Mesendoderm (in vitro differentiated cells): Measurements from ENCODE around the gene CRACR2A.
A peak's percentile ranks its signal among the peaks of the same experiment; 100 is the strongest.

Experiments
- DNase-seq: peaks from one replicate; pipeline ENCODE4 v3.0.0; 2013
- H2AK5ac ChIP-seq: 2 replicates; pipeline ENCODE4 v1.6.1; 2013; ENCODE audit warnings: low read length, inconsistent platforms
- H2BK120ac ChIP-seq: 2 replicates; pipeline ENCODE4 v1.6.1; 2013; ENCODE audit warnings: low read depth, mild to moderate bottlenecking, low read length, moderate library complexity, mixed read lengths
- H2BK15ac ChIP-seq: replicated peaks from 2 replicates; pipeline ENCODE4 v1.6.1; 2013; ENCODE audit warnings: low read depth, mild to moderate bottlenecking, moderate library complexity
- H2BK5ac ChIP-seq: 2 replicates; pipeline ENCODE4 v1.6.1; 2013; ENCODE audit warnings: low read length, inconsistent platforms
- H3K18ac ChIP-seq: 2 replicates; pipeline ENCODE4 v1.6.1; 2013; ENCODE audit warnings: mild to moderate bottlenecking, low read length, mixed read lengths
- H3K23ac ChIP-seq: one replicate; pipeline ENCODE4 v1.6.1; 2013; ENCODE audit warnings: low read length
- H3K27ac ChIP-seq: 2 replicates; pipeline ENCODE4 v1.5.1; 2013; ENCODE audit warnings: low read depth, mild to moderate bottlenecking, inconsistent platforms, low read length, moderate library complexity
- H3K27me3 ChIP-seq: 2 replicates; pipeline ENCODE4 v1.6.1; 2013; ENCODE audit warnings: low read length, control low read depth, mild to moderate bottlenecking, inconsistent platforms; ENCODE audit not compliant: insufficient read depth, poor library complexity
- H3K36me3 ChIP-seq: 2 replicates; pipeline ENCODE4 v1.6.1; 2013; ENCODE audit warnings: low read length, inconsistent platforms; ENCODE audit not compliant: control insufficient read depth, insufficient read depth
- H3K4ac ChIP-seq: one replicate; pipeline ENCODE4 v1.6.1; 2013; ENCODE audit warnings: low read depth, mild to moderate bottlenecking, low read length, moderate library complexity
- H3K4me1 ChIP-seq: 2 replicates; pipeline ENCODE4 v1.6.1; 2013; ENCODE audit warnings: low read depth, low read length, inconsistent platforms; ENCODE audit not compliant: control insufficient read depth
- H3K4me2 ChIP-seq: 2 replicates; pipeline ENCODE4 v1.6.1; 2013; ENCODE audit warnings: low read length
- H3K4me3 ChIP-seq: 2 replicates; pipeline ENCODE4 v1.5.1; 2013; ENCODE audit warnings: mild to moderate bottlenecking, low read length
- H3K56ac ChIP-seq: one replicate; pipeline ENCODE4 v1.6.1; 2013; ENCODE audit warnings: low read length
- H3K79me1 ChIP-seq: 2 replicates; pipeline ENCODE4 v1.6.1; 2013; ENCODE audit warnings: low read length, inconsistent platforms
- H3K79me2 ChIP-seq: 2 replicates; pipeline ENCODE4 v1.6.1; 2013; ENCODE audit warnings: mild to moderate bottlenecking, low read length; ENCODE audit not compliant: control insufficient read depth, insufficient read depth
- H3K9ac ChIP-seq: 2 replicates; pipeline ENCODE4 v1.6.1; 2013; ENCODE audit warnings: low read length, inconsistent platforms
- H4K5ac ChIP-seq: one replicate; pipeline ENCODE4 v1.6.1; 2013; ENCODE audit warnings: low read length
- H4K8ac ChIP-seq: one replicate; pipeline ENCODE4 v1.6.1; 2013; ENCODE audit warnings: low read depth, mild to moderate bottlenecking, control low read depth, low read length, moderate library complexity
- WGBS: extraction: QIAGEN DNeasy Blood & Tissue Kit; methylation state at CpG from one replicate; pipeline ENCODE4 v1.1.7; 2013; ENCODE audit warnings: low lambda C conversion rate, missing lambda C conversion rate; ENCODE audit not compliant: insufficient coverage; ENCODE audit errors: extremely low coverage; 5-methylcytosine and 5-hydroxymethylcytosine counted together

CRACR2A gene

DNA sequence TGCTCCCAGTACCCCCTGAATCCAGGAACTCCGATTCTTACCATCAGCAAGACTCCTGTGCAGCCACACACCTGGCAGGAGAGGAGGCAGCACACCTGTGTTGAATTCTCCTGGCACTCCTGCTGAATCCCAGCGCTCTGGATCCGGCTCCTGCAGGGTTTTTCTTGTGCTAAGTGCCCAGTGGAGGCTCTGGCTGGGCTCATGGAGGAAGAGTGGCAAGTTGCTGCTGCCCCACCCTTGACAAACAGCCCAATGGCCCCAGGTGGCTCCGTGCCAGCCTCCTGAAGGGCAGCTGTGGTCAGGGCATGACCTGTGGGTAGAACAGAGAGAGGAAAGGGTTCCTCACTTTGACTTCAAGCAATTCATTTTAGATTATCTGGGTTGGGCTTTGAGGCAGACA is 20.0 kb downstream of the CRACR2A start:
- no peak overlapping the region for H3K4me2 ChIP-seq
- H3K27me3 ChIP-seq, result no peaks in the 10 kb centered on the region
- H3K79me2 ChIP-seq, result no peaks in the 10 kb centered on the region
- no peak overlapping the region for H4K5ac ChIP-seq
- H2AK5ac ChIP-seq, result no peak overlapping the region
- H3K4me1 ChIP-seq, result peaks cover 2% of the 10 kb centered on the region
- no peak overlapping the region for H2BK15ac ChIP-seq
- H3K4ac ChIP-seq, result no peak overlapping the region
- H3K18ac ChIP-seq, result no peak overlapping the region
- no peaks in the 10 kb centered on the region for H3K36me3 ChIP-seq
- H3K27ac ChIP-seq, result no peak overlapping the region
- no peak overlapping the region for H3K56ac ChIP-seq
- no peak overlapping the region for H3K4me3 ChIP-seq
- no peak overlapping the region for H2BK5ac ChIP-seq
- no peak for DNase-seq
- no peak overlapping the region for H3K23ac ChIP-seq
- no peak overlapping the region for H3K9ac ChIP-seq
- H2BK120ac ChIP-seq, result no peak overlapping the region
- no peak overlapping the region for H4K8ac ChIP-seq
- no peaks in the 10 kb centered on the region for H3K79me1 ChIP-seq
- WGBS, result no CpG with 5 or more reads among the region's 4 CpGs

DNA sequence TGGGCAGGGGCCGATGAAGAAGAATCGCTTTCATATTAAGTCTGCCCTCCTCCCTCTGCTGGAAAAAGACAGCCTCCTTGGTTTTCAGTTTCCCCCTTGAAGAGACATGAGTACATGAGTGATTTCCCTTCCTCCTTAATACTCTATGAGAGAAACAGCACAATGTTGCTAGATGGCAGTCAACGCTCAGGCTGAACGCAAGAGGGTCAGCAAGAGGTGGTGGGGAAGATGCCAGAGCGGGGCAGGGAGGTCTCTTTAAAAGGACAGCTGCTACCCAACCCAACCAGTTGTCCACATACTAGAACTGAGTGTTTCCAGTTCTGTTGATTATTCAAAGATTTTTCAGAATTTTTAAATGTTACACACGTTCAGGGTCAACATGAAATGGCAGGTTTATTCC is 22.8 kb downstream of the CRACR2A start:
- Histone ChIP-seq H3K4ac (no peak overlapping the region), H3K4me2 (no peak overlapping the region), H4K5ac (no peak overlapping the region), H2BK120ac (no peak overlapping the region), H2BK5ac (no peak overlapping the region), H3K4me1 (peaks cover 2% of the 10 kb centered on the region), H3K4me3 (no peak overlapping the region), H3K9ac (no peak overlapping the region), H3K56ac (no peak overlapping the region), H3K27me3 (no peaks in the 10 kb centered on the region), H3K36me3 (no peaks in the 10 kb centered on the region), H2AK5ac (no peak overlapping the region), H2BK15ac (no peak overlapping the region), H3K79me1 (no peaks in the 10 kb centered on the region), H3K23ac (no peak overlapping the region), H4K8ac (no peak overlapping the region), H3K18ac (no peak overlapping the region), H3K27ac (no peak overlapping the region), H3K79me2 (no peaks in the 10 kb centered on the region)
- no CpG with 5 or more reads among the region's 6 CpGs for WGBS
- DNase-seq, result no peak

DNA sequence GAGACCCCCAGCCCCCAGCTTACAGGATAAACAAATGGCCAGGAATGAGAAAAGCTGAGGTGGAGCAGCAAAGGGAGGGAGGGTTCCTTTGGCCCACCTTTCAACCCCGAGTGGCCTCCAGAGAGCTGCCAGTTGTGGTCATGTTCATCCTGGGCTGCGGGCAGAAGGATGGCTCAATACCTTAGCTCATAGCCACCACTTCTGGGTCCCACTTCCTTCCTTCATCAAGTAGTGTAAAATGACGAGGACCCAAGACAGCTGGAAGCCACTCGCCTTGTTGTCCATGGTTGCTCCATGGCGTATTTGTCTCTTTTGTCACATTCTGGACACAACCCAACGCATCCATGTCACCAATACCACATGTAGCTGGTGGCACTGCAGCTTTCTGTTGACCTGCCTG is 24.2 kb downstream of the CRACR2A start:
- H2AK5ac ChIP-seq, result no peak overlapping the region
- no peak overlapping the region for H3K23ac ChIP-seq
- H3K9ac ChIP-seq, result no peak overlapping the region
- H3K27me3 ChIP-seq, result no peaks in the 10 kb centered on the region
- no peak overlapping the region for H2BK5ac ChIP-seq
- no peak overlapping the region for H3K4me3 ChIP-seq
- H3K27ac ChIP-seq, result no peak overlapping the region
- H4K8ac ChIP-seq, result no peak overlapping the region
- no peak overlapping the region for H3K18ac ChIP-seq
- no peak overlapping the region for H2BK15ac ChIP-seq
- no peak overlapping the region for H3K4me2 ChIP-seq
- H3K79me1 ChIP-seq, result no peaks in the 10 kb centered on the region
- peaks cover 2% of the 10 kb centered on the region for H3K4me1 ChIP-seq
- H4K5ac ChIP-seq, result no peak overlapping the region
- no peak overlapping the region for H3K56ac ChIP-seq
- H2BK120ac ChIP-seq, result no peak overlapping the region
- no peak overlapping the region for H3K4ac ChIP-seq
- no peaks in the 10 kb centered on the region for H3K79me2 ChIP-seq
- H3K36me3 ChIP-seq, result no peaks in the 10 kb centered on the region
- WGBS, result no CpG with 5 or more reads among the region's 6 CpGs
- DNase-seq, result no peak

GRCh38 chr12:3727877-3728632 is 24.9 kb downstream of the CRACR2A start:
- peak; percentile 44 for DNase-seq
- Histone ChIP-seq H3K79me1 (no peaks in the 10 kb centered on the region), H3K27me3 (no peaks in the 10 kb centered on the region), H2AK5ac (no peak overlapping the region), H2BK5ac (no peak overlapping the region), H3K4me3 (no peak overlapping the region), H3K36me3 (no peaks in the 10 kb centered on the region), H3K4ac (no peak overlapping the region), H3K4me1 (peaks cover 2% of the 10 kb centered on the region), H3K27ac (no peak overlapping the region), H4K8ac (no peak overlapping the region), H4K5ac (no peak overlapping the region), H3K23ac (no peak overlapping the region), H3K18ac (no peak overlapping the region), H3K4me2 (no peak overlapping the region), H3K79me2 (no peaks in the 10 kb centered on the region), H3K56ac (no peak overlapping the region), H3K9ac (no peak overlapping the region), H2BK15ac (no peak overlapping the region), H2BK120ac (no peak overlapping the region)
- WGBS, result no CpG with 5 or more reads among the region's 8 CpGs

DNA sequence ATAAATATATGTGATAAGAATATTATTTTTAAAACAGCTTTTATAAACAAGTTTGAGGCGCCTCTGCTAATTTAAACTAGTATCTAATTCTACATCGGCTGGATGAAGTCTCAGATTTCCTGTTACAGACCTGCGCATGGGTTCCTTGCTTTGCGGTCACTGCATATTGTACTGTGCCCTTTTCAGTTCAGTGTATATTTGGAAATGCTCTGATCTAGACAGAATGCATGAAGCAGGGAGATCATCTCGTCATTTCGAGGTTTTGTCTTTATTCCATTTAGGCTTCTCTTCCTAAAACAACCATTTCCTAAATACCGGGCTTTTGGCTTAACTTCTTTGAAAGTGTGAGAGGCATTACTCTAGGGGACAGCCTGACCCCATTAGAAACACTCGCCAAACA is 25.6 kb downstream of the CRACR2A start:
- no peak for DNase-seq
- Histone ChIP-seq H3K23ac (no peak overlapping the region), H3K4me3 (no peak overlapping the region), H3K4me2 (no peak overlapping the region), H4K8ac (no peak overlapping the region), H4K5ac (no peak overlapping the region), H2BK15ac (no peak overlapping the region), H3K79me2 (no peaks in the 10 kb centered on the region), H3K27me3 (no peaks in the 10 kb centered on the region), H3K36me3 (no peaks in the 10 kb centered on the region), H3K56ac (no peak overlapping the region), H3K18ac (no peak overlapping the region), H3K79me1 (no peaks in the 10 kb centered on the region), H3K4ac (no peak overlapping the region), H2BK120ac (no peak overlapping the region), H3K4me1 (peaks cover 2% of the 10 kb centered on the region), H2AK5ac (no peak overlapping the region), H3K9ac (no peak overlapping the region), H3K27ac (no peak overlapping the region), H2BK5ac (no peak overlapping the region)
- WGBS, result no CpG with 5 or more reads among the region's 8 CpGs

DNA sequence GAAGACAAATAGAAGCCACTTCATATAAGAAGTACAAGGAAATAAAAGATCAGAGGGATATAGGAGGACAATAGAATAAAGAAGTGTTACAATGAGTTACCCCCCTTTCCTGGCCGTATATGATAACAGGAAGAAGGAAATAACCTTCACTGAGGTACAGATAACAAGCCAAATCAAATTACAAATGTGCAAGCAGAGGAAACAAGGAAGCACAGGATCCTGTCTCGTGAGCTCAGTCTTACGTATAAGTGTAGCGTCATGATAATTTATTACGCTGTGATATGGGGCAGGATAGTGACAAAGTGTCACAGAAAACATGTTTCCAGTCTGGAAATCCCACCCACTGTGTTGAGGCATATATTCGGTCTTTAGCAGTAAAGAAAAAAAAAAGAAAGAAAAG is 26.5 kb downstream of the CRACR2A start:
- no peak overlapping the region for H4K5ac ChIP-seq
- H3K79me2 ChIP-seq, result no peaks in the 10 kb centered on the region
- no peaks in the 10 kb centered on the region for H3K27me3 ChIP-seq
- no peak overlapping the region for H3K4me3 ChIP-seq
- H3K9ac ChIP-seq, result no peak overlapping the region
- H3K4ac ChIP-seq, result no peak overlapping the region
- H3K36me3 ChIP-seq, result no peaks in the 10 kb centered on the region
- no peak overlapping the region for H2AK5ac ChIP-seq
- no peak overlapping the region for H2BK5ac ChIP-seq
- no peak overlapping the region for H4K8ac ChIP-seq
- H3K18ac ChIP-seq, result no peak overlapping the region
- H3K4me2 ChIP-seq, result no peak overlapping the region
- no peak for DNase-seq
- H3K56ac ChIP-seq, result no peak overlapping the region
- H3K27ac ChIP-seq, result no peak overlapping the region
- H2BK15ac ChIP-seq, result no peak overlapping the region
- no CpG with 5 or more reads among the region's 6 CpGs for WGBS
- no peak overlapping the region for H3K23ac ChIP-seq
- H3K4me1 ChIP-seq, result peaks cover 2% of the 10 kb centered on the region
- no peak overlapping the region for H2BK120ac ChIP-seq
- no peaks in the 10 kb centered on the region for H3K79me1 ChIP-seq
